Measurements from ENCODE around the gene TBC1D16. TPM values are rescaled to one million over a fixed set of nuclear protein-coding genes. Genes with fewer than 3 reads are reported as not detected.
A peak's percentile ranks its signal among the peaks of the same experiment; 100 is the strongest.

The TBC1D16 gene
- total RNA-seq, 2 donors from 2014 or later: 45.9 to 52.1 TPM

DNA sequence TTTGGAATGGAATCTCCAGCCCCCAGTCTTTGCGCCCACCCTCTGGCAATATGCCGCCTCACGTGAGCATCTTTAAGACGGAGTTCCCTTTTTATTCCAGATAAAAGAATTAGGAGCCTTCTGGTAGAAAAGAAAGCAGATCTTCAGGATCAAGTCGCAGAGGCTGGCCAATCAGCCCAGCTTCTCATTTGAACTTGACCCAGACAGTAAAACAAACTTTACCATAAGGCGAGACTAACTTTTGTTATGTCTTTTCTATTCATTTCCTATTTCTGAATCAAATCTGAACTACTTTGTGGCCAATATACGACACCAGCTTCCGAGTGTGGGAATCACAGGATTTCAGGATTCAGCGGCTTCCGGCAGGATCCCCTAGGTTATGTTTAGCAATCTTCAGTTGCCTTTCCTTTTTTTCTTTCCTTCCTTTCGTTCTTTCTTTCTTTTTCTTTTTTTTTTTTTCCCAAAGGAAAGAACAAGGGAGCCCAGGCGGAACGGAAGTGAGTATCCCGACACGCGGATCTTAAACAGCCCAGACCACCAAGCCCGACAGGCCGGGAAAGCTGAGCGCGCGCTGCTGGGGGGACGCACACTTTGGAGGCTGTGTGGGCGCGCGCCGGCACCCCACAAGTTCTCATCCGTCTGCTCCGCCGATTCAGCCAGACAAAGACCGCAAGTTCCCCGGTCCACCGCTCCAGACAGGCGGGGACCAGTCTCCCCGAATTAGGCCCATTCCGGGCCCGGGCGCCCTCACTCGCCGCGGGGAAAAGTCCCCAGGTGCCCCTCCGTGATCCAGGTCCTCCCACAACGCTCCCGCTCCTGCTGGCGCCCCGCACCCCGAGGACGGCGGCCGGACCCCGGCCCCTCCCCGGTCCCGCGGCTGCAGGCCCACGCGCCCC is 633 bp downstream of the TBC1D16 start:
- no peaks in the 10 kb centered on the region for H3K9me3 ChIP-seq
- DNase-seq (ENCODE audit: low spot score): no peak
- no peaks in the 10 kb centered on the region for H3K36me3 ChIP-seq
- no peak for ATAC-seq (ENCODE audit: insufficient number of reproducible peaks, low FRiP score, low read depth)
- peak overlapping the region; percentile 69 for H3K4me3 ChIP-seq
- H3K27me3 ChIP-seq (replicated peaks; ENCODE audit: insufficient read depth): no peaks in the 10 kb centered on the region
- H3K4me1 ChIP-seq (ENCODE audit: control insufficient read depth in 1 of 2, low read depth in 2 of 2): peaks cover 10 to 26% of the 10 kb centered on the region in 2 donors
- peak overlapping the region; percentile 54 to 67 for H3K27ac ChIP-seq
- TF ChIP-seq, protein P1, sequence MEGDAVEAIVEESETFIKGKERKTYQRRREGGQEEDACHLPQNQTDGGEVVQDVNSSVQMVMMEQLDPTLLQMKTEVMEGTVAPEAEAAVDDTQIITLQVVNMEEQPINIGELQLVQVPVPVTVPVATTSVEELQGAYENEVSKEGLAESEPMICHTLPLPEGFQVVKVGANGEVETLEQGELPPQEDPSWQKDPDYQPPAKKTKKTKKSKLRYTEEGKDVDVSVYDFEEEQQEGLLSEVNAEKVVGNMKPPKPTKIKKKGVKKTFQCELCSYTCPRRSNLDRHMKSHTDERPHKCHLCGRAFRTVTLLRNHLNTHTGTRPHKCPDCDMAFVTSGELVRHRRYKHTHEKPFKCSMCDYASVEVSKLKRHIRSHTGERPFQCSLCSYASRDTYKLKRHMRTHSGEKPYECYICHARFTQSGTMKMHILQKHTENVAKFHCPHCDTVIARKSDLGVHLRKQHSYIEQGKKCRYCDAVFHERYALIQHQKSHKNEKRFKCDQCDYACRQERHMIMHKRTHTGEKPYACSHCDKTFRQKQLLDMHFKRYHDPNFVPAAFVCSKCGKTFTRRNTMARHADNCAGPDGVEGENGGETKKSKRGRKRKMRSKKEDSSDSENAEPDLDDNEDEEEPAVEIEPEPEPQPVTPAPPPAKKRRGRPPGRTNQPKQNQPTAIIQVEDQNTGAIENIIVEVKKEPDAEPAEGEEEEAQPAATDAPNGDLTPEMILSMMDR (IDR thresholded peaks at IDR 0.05): no peak

DNA sequence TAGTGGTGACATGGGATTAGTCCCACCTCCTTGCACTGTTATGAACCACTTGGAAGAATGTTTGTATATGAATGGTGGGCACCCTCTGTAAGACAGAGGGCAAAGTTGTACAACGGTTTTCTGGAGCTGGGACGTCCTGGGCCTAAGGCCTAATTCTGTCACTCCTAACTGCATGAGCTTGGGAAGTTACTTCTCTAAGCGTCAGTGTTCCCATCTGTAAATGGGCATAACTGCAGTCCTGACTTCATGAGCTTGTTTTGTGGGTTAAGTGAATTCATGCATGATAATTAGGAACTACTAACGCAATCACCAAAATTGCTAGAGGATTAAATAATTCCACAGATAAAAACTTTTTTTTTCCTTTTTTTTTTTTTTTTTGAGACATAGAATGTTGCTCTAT is 1.8 kb downstream of the TBC1D16 start:
- TF ChIP-seq, protein P1 (IDR thresholded peaks at IDR 0.05): no peak
- no peak for ATAC-seq (ENCODE audit: insufficient number of reproducible peaks, low FRiP score, low read depth)
- H3K4me3 ChIP-seq: no peak overlapping the region

DNA sequence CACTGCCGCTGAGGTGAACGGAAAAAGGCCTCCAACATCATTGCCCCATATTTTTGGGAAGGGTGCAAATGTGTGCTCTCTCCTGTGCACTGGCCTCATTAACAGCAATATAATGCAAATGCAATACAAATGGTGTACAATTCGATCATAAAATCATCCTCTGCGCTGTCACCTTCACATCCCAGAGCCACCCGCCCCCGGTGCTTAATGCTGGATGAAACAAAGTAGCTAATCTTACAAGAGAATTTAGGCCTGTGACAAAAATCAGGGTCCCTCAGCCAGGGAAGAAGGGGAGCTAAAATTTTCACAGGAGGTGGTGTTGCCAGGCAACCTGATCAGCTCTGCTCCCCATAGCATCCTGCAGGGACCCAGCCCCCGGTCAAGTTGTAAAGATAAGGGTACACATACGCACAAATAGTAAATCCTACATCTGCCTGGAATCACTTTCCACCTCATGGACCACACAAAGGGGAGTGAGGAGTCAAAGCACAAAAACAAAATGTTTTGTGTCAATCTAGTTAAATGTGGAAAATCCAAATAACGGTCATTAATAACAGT is 3.0 kb downstream of the TBC1D16 start:
- DNase-seq (ENCODE audit: low spot score) (no peak), ATAC-seq (ENCODE audit: insufficient number of reproducible peaks, low FRiP score, low read depth) (no peak)
- H3K4me3 ChIP-seq: no peak overlapping the region
- H3K36me3 ChIP-seq: no peaks in the 10 kb centered on the region
- no peaks in the 10 kb centered on the region for H3K27me3 ChIP-seq (replicated peaks; ENCODE audit: insufficient read depth)
- no peaks in the 10 kb centered on the region for H3K9me3 ChIP-seq
- TF ChIP-seq, protein P1 (IDR thresholded peaks at IDR 0.05): no peak
- no peak overlapping the region for H3K27ac ChIP-seq
- peaks cover 30 to 49% of the 10 kb centered on the region in 2 donors for H3K4me1 ChIP-seq (ENCODE audit: control insufficient read depth in 1 of 2, low read depth in 2 of 2)

More for the DNA sequence above, 1.8 kb downstream of the TBC1D16 start:
- DNase-seq (ENCODE audit: low spot score): no peak
- no peaks in the 10 kb centered on the region for H3K36me3 ChIP-seq
- no peaks in the 10 kb centered on the region for H3K9me3 ChIP-seq
- H3K4me1 ChIP-seq (ENCODE audit: control insufficient read depth in 1 of 2, low read depth in 2 of 2): peaks cover 22 to 38% of the 10 kb centered on the region in 2 donors
- no peaks in the 10 kb centered on the region for H3K27me3 ChIP-seq (replicated peaks; ENCODE audit: insufficient read depth)
- no peak overlapping the region for H3K27ac ChIP-seq

DNA sequence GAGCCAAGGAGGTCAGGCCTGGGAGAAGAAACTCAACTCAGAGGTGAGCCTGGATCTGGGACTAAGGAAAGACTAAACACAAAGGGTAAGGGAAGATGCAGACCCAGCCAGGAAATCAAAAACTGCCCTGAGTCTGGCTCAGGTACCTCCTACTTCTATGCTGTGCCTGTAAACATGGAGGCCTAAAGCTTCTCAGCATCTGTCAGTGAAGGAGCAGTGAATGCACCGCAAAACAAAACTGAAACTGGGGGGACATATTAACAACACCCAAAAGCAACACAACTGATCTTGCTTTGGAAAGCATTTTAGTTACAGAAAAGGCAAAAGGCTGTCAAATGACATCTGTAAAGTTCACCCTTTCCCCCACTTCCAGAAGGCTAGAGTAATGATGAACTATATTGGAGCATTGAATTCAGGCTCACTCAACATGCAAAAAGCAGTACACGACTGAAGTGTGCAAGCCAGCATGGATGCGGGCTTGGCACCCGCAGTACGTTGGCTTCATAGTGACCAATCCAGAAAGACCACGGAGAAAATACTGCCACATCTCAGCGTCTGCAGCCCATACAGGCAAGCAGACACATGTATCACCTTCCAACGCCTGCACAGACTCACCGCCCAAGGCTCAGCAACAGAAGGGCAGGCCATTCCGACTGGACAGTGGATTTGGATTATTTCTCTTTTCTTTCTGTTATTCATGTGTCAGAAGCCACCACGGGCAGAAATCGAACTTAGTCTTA is 3.8 kb downstream of the TBC1D16 start:
- Histone ChIP-seq H3K4me3 (no peak overlapping the region), H3K27me3 (replicated peaks; ENCODE audit: insufficient read depth) (no peaks in the 10 kb centered on the region), H3K27ac (no peak overlapping the region), H3K9me3 (no peaks in the 10 kb centered on the region), H3K4me1 (ENCODE audit: control insufficient read depth in 1 of 2, low read depth in 2 of 2) (peaks cover 30 to 53% of the 10 kb centered on the region in 2 donors), H3K36me3 (no peaks in the 10 kb centered on the region)
- TF ChIP-seq, protein P1 (IDR thresholded peaks at IDR 0.05): no peak
- no peak for ATAC-seq (ENCODE audit: insufficient number of reproducible peaks, low FRiP score, low read depth)
- no peak for DNase-seq (ENCODE audit: low spot score)

Data from thoracic aorta (tissue), 2 donors.